ENCODE measurements around the gene TBPL1.

DNA sequence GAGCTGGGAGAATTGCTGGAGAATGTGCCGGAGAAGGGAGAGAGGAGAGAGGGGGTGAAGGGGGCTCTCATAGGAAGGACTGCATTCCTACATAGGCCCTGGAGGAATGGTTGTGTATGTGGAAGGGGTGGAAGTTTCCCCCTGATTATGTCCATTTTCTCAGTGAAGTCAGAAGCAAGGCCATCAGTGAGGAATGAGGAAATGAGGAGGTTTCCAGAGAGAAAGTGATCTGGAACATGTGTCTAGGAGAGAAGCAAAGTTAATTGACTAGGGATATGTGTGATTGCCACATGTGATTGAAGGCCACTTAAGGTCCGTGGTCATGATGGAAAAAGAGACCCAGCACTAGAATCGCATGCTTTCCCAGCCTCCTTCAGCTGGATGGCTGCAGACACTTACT, 42.3 kb downstream of the TBPL1 start:
- no peak for TF ChIP-seq EZH2 (optimal IDR thresholded peaks at IDR 0.05; ENCODE audit: low read depth, low read length)
- TF ChIP-seq, protein P1, sequence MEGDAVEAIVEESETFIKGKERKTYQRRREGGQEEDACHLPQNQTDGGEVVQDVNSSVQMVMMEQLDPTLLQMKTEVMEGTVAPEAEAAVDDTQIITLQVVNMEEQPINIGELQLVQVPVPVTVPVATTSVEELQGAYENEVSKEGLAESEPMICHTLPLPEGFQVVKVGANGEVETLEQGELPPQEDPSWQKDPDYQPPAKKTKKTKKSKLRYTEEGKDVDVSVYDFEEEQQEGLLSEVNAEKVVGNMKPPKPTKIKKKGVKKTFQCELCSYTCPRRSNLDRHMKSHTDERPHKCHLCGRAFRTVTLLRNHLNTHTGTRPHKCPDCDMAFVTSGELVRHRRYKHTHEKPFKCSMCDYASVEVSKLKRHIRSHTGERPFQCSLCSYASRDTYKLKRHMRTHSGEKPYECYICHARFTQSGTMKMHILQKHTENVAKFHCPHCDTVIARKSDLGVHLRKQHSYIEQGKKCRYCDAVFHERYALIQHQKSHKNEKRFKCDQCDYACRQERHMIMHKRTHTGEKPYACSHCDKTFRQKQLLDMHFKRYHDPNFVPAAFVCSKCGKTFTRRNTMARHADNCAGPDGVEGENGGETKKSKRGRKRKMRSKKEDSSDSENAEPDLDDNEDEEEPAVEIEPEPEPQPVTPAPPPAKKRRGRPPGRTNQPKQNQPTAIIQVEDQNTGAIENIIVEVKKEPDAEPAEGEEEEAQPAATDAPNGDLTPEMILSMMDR (IDR thresholded peaks at IDR 0.05; ENCODE audit: low read length): no peak
- TF ChIP-seq EZH2phosphoT487 (IDR thresholded peaks at IDR 0.05; ENCODE audit: low read length): no peak
